ENCODE data around the gene MBIP.

GRCh38 chr14:36346052-36346451 lies 25.6 kb upstream of the MBIP start:
- TF ChIP-seq CTCF (tag by site-specific recombination; IDR thresholded peaks at IDR 0.05) (no peak), ZNF24 (tag by site-specific recombination; IDR thresholded peaks at IDR 0.05) (no peak), HOXD13 (CRISPR knock-in tag; IDR thresholded peaks at IDR 0.05; ENCODE audit: borderline replicate concordance) (no peak)
